Epithelial cell of esophagus (primary cell): ENCODE measurements around the gene FAM20C.
A peak's percentile ranks its signal among the peaks of the same experiment; 100 is the strongest.

ENCODE experiments used
- DNase-seq: peaks from one replicate; pipeline ENCODE4 v3.0.0; 2010; ENCODE audit warnings: low read depth
- H3K4me3 ChIP-seq: 2 replicates; pipeline ENCODE4 v1.5.1; 2011; ENCODE audit warnings: mild to moderate bottlenecking, low read length, control low read depth
- TF ChIP-seq, protein P1 (sequence below): IDR thresholded peaks from 2 replicates; pipeline ENCODE4 v1.5.1; 2011; ENCODE audit warnings: low read depth, mild to moderate bottlenecking, low read length, control low read depth, inconsistent platforms; ENCODE audit not compliant: insufficient read depth; ENCODE audit errors: missing control alignments

FAM20C gene

DNA sequence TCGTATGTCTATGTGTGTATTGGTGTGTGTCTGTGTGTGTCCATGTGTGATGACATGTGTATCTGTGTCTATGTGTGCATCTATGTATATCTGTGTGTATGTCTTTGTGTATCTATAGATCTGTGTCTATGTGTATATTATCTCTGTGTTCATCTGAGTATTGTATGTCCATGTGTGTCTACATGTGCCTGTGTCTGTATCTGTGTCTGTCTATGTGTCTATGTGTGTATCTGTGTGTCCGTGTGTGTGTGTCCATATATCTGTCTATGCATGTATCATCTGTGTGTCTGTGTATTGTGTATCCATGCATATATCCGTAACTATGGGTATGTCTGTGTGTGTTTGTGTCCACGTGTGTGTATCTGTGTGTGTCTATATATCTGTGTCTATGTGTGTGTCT is 2.7 kb upstream of the FAM20C start:
- no peak for DNase-seq
- TF ChIP-seq, protein P1, sequence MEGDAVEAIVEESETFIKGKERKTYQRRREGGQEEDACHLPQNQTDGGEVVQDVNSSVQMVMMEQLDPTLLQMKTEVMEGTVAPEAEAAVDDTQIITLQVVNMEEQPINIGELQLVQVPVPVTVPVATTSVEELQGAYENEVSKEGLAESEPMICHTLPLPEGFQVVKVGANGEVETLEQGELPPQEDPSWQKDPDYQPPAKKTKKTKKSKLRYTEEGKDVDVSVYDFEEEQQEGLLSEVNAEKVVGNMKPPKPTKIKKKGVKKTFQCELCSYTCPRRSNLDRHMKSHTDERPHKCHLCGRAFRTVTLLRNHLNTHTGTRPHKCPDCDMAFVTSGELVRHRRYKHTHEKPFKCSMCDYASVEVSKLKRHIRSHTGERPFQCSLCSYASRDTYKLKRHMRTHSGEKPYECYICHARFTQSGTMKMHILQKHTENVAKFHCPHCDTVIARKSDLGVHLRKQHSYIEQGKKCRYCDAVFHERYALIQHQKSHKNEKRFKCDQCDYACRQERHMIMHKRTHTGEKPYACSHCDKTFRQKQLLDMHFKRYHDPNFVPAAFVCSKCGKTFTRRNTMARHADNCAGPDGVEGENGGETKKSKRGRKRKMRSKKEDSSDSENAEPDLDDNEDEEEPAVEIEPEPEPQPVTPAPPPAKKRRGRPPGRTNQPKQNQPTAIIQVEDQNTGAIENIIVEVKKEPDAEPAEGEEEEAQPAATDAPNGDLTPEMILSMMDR = no peak
- H3K4me3 ChIP-seq = no peak overlapping the region

DNA sequence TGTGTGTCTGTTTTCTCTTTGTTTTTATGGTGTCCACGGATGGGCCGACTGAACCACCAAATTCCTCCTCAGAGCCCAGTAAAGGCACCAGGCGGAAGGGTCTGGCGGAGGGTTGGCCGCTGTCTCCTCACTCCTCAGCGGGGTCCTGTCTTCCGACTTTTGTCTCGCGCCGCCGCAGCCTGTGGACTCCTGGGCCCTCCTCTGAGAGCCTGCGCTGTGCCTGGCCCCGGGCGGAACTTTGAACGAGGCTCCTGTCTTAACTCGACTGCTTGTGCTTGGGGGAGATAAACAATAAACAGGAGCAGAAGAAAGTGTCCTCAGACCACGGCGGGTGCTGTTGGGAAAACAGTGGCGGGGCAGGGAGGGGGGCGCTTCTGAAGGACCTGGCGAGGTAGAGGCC is 2.2 kb upstream of the FAM20C start:
- no peak for DNase-seq
- no peak overlapping the region for H3K4me3 ChIP-seq
- TF ChIP-seq, protein P1 = no peak

DNA sequence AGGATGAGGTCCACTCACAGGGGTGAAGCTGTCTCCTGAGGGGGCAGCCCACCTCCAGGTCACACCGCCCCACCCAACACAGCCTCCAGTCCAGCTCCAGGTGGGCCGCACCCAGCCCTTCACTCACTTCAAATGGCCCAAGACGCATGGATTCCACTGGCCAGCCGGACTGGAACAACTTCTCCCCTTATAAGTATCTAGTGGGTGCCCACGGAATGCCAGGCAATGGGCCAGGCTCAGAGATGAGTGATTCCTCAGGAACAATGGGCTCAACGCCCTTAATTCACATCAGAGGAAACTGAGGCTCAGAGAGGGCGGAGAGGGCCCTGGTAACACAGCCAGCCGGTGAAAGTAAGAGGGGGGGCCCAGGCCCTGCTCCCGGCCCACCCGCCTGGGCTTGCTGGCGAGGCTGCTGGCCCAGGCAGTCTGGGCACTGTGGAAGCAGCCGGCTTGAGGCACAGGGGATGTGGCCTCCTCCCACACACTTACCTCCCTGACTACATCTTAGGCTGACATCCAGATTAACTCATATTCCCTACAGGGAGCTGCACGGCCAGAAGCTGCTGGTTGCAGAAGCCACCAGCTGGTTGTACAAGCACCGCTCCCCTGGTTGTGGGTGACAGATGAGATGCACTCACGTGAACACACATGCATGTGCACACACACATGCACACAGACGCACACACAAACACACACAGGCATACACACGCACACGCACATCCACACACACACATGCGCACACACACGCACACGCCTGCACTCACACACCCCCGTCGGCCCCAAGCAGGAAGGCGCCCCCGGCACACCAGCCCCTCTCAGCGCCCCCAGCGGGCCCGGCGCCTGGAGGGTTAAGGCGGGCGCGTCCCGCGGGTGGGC is 1.0 kb upstream of the FAM20C start:
- H3K4me3 ChIP-seq = peak overlapping the region; percentile 9
- TF ChIP-seq, protein P1 = no peak
- DNase-seq = peak; percentile 62

DNA sequence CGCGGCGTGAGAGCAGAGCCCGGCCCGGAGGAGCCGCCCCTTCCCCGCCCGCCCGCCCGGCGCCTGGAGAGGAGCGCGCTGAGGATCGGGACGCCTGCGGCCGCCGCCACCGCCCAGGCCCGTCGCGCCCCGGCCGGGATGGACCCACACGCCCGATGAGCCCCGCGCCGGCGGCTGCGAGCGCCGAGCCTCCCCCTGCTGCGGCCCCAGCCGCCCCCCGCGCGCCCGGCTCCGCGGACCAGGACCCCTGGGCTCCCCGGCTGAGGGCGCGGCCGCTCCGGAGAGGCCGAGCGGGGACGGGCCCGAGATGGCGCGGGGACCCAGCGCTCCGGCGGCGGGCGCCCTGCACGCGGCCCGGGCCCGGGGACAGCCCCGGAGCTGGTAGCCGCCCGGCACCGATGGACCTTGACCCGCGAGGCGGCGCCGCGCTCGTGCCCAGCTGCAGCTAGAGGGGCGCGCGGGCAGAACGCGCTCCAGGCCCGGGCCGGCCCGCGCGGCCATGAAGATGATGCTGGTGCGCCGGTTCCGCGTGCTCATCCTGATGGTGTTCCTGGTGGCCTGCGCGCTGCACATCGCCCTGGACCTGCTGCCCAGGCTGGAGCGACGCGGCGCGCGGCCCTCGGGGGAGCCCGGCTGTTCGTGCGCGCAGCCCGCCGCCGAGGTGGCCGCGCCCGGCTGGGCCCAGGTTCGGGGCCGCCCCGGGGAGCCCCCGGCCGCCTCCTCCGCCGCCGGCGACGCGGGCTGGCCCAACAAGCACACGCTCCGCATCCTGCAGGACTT is 520 bp downstream of the FAM20C start:
- TF ChIP-seq, protein P1 = no peak
- peak; percentile 23 for DNase-seq
- peak overlapping the region; percentile 43 for H3K4me3 ChIP-seq

DNA sequence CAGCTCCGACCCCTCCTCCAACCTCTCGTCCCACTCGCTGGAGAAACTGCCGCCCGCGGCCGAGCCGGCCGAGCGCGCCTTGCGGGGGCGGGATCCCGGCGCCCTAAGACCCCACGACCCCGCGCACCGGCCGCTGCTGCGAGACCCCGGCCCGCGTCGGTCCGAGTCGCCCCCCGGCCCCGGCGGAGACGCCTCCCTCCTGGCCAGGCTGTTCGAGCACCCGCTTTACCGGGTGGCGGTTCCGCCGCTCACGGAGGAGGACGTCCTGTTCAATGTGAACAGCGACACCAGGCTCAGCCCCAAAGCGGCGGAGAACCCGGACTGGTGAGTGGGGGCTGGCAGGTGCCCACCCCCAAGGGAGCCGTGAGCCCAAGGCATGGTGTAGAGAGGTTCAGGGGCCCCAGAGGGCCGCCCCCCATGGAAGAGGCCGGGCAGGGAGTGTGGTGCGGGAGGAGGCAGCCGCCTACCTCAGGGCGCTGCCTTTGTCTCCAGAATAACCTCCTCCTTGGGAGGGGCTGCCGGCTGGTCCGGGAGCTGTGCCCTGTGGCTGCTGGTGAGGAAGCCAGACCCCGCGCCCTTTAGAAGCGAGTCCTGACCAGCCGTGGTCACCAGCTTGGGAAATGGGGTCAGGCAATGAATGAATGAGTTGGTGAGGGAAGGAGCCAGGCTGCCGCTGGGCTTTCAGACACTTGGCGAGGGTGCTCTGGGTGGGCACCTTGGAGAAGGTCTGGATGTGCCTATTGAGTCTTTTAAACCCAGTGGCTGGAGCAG is 1.3 kb downstream of the FAM20C start:
- DNase-seq = peak; percentile 7

DNA sequence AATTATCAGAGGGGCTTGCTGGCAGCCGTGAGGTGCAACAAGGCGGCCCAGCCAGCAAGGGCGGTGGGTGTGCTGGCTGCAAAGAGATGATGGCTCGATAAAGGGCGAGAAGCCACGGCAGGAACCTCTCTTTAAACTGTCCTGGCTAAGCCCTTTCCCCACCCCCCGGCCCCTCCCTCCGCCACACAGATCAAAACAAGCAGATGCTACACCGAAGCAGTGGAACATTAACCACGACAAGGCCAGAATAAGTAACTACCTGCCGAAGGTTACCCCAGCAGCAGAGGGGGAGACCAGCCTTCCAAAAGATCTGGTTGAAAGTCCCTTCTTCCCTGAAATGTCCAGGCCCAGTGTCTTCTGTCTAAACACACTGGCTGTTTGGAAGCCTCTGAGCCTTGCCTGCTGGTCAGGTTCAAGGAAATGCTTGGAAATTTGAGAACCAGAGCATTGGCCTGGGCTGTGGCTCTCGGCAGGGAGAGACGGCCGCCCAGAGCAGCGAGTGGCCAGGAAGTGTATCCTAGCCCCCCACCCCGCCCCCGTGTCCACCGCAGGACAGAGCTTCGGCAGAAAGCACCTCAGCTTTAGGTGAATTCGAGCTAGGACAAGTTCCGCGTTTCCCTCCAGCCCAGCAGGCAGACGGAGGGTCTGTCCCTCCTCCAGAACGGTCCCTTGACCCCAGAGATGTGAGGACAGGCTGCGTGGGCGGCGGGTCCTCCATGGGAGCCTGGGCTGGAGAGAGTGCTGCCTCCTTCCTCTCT is 2.1 kb downstream of the FAM20C start:
- peak overlapping the region; percentile 43 for H3K4me3 ChIP-seq
- DNase-seq = peak; percentile 35
- TF ChIP-seq, protein P1 = no peak

More for the DNA sequence above, 1.3 kb downstream of the FAM20C start:
- H3K4me3 ChIP-seq = peak overlapping the region; percentile 43
- TF ChIP-seq, protein P1 = no peak
